Epithelial cell of prostate (primary cell): ENCODE results near the gene FXR1.
"Not testable (repeated sequence)": the region's sequence is repeated elsewhere in the genome, so short reads cannot be mapped to it uniquely, and the experiment has no call there.

ENCODE experiments used
- DNase-seq: peaks from one replicate; pipeline ENCODE4 v3.0.0-alpha.2; 2011; ENCODE audit warnings: low read depth, low spot score
- H3K27ac ChIP-seq: fragments of 450-650 bp; 2 replicates; pipeline ENCODE4 v1.5.1; 2017; ENCODE audit warnings: mild to moderate bottlenecking

Gene FXR1

GRCh38 chr3:180996415-180996932 is 84.0 kb downstream of the FXR1 start:
- DNase-seq: no peak
- no peak overlapping the region for H3K27ac ChIP-seq

- H3K27ac ChIP-seq, DNase-seq: not testable (repeated sequence)
Observed at GRCh38 chr3:181002331-181002730, 89.9 kb downstream of the FXR1 start.

GRCh38 chr3:181003469-181003868 is 91.0 kb downstream of the FXR1 start:
- not testable (repeated sequence) for H3K27ac ChIP-seq, DNase-seq

- DNase-seq: no peak
- no peak overlapping the region for H3K27ac ChIP-seq
Observed at GRCh38 chr3:181006541-181006940, 94.1 kb downstream of the FXR1 start.

- no peak for DNase-seq
- no peak overlapping the region for H3K27ac ChIP-seq
Observed at GRCh38 chr3:181007262-181007661, 94.8 kb downstream of the FXR1 start.

GRCh38 chr3:181008796-181009195 is 96.3 kb downstream of the FXR1 start:
- no peak for DNase-seq
- no peak overlapping the region for H3K27ac ChIP-seq

GRCh38 chr3:181009225-181009624 is 96.8 kb downstream of the FXR1 start:
- no peak overlapping the region for H3K27ac ChIP-seq
- DNase-seq: no peak

- DNase-seq: no peak
- no peak overlapping the region for H3K27ac ChIP-seq
Observed at GRCh38 chr3:181017690-181018089, 105.2 kb downstream of the FXR1 start.

- DNase-seq: no peak
- no peak overlapping the region for H3K27ac ChIP-seq
Observed at GRCh38 chr3:181025204-181025603, 112.7 kb downstream of the FXR1 start.

GRCh38 chr3:181030948-181031347 is 118.5 kb downstream of the FXR1 start:
- H3K27ac ChIP-seq: no peak overlapping the region
- no peak for DNase-seq
